Esophagus muscularis mucosa (tissue), 4 donors: ENCODE measurements around the gene CCDC187. TPM values are rescaled to one million over a fixed set of nuclear protein-coding genes. Genes with fewer than 3 reads are reported as not detected.

Experiments
- DNase-seq: peaks from one replicate; pipeline ENCODE4 v3.0.0-alpha.2; 2017; ENCODE audit errors: extremely low spot score
- H3K27ac ChIP-seq, 4 donors: fragments of 200-600 bp; sonication (generic); replicated peaks in 1 of 4; 1 replicate in 3 of 4; 2 replicates in 1 of 4; pipeline ENCODE4 v1.5.1; 2016 to 2019; ENCODE audit warnings: mild to moderate bottlenecking in 1 of 4
- H3K27me3 ChIP-seq, 4 donors: fragments of 200-600 bp; sonication (generic); one replicate each; pipeline versions ENCODE4 v1.5.1 to v1.6.0; 2016 to 2019
- H3K36me3 ChIP-seq, 4 donors: fragments of 200-600 bp; sonication (generic); one replicate each; pipeline ENCODE4 v1.5.1; 2016 to 2019
- H3K4me1 ChIP-seq, 4 donors: fragments of 200-600 bp; sonication (generic); one replicate each; pipeline ENCODE4 v1.5.1; 2016 to 2019
- H3K4me3 ChIP-seq, 4 donors: fragments of 200-600 bp; sonication (generic); 1 replicate in 2 of 4; 2 replicates in 2 of 4; pipeline ENCODE4 v1.5.1; 2016 to 2019; ENCODE audit warnings: mild to moderate bottlenecking in 4 of 4, moderate library complexity in 1 of 4
- H3K9me3 ChIP-seq, 4 donors: fragments of 200-600 bp; sonication (generic); 1 replicate in 3 of 4; 2 replicates in 1 of 4; pipeline ENCODE4 v1.5.1; 2016 to 2019
- EP300 ChIP-seq: sonication (generic); formaldehyde crosslinking; IDR thresholded peaks from one replicate; pipeline ENCODE4 v1.6.1; 2017; ENCODE audit warnings: antibody characterized with exemption
- POLR2A ChIP-seq: fragments of 450-650 bp; IDR thresholded peaks from one replicate; pipeline ENCODE4 v1.6.1; 2017; ENCODE audit warnings: antibody characterized with exemption, moderate library complexity, mild to moderate bottlenecking, low read depth
- POLR2AphosphoS5 ChIP-seq, 2 donors: sonication (generic); formaldehyde crosslinking; IDR thresholded peaks; one replicate each; pipeline ENCODE4 v1.6.1; 2017; ENCODE audit warnings: antibody characterized with exemption in 2 of 2
- WGBS: methylation state at CpG from one replicate; pipeline ENCODE4 v1.1.5; 2018; 5-methylcytosine and 5-hydroxymethylcytosine counted together
- intact Hi-C: fragments of 100-400 bp; cut with DNase I; formaldehyde crosslinking; loops from one replicate; pipeline ENCODE4 v1.15.1; 2023
- total RNA-seq, 4 donors: library from RNA; depleted of rRNA; stranded (reverse); fragments of >200 nt; gene quantifications; one replicate each; pipeline versions ENCODE4 v1.1.0 to v1.2.1, GENCODE V29; 2016
- TF ChIP-seq, protein P1 (sequence below), 3 experiments: fragments of 200-600 bp in 2 of 3; fragments of 450-650 bp in 1 of 3; sonication (generic) in 2 of 3; IDR thresholded peaks; one replicate each; pipeline ENCODE4 v1.5.1; 2017 to 2019; ENCODE audit warnings: antibody characterized with exemption in 3 of 3, mild to moderate bottlenecking in 2 of 3, moderate library complexity in 1 of 3

The CCDC187 gene
- total RNA-seq, 4 donors from 2014 or later: not detected

DNA sequence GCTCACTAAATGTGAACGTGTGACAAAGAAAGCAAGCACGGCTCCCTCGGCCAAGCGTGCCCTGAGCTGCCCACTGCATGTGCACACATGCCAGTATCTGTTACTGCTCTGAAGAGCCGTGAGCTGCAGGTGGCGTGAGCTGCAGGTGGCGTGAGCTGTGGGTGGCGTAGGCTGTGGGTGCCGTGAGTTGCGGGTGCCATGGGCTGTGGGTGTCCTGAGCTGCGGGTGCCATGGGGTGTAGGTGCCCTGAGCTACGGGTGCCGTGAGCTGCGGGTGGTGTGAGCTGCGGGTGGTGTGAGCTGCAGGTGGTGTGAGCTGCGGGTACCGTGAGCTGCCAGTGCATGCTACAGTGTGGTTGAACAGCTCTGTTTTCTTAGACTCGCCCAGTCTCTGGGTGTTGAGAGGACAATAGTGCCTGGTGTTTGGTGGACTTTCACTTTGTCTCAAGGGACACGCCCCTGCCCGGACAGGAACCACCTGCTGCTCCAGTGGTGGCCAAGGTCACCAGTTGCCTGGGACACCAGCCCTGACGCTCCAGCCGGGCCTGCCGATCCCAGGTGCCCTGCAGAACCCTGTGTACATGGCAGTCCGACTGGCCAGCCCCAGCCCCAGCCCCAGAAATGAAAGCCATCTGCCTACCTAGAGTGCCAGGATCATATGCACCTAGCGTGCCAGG lies 6.7 kb downstream of the CCDC187 start:
- 79% methylated on average over 12 of the region's 25 CpGs for WGBS
- Histone ChIP-seq H3K36me3 (no peaks in the 10 kb centered on the region), H3K9me3 (no peaks in the 10 kb centered on the region), H3K4me3 (no peak overlapping the region), H3K4me1 (no peaks in the 10 kb centered on the region), H3K27ac (no peak overlapping the region), H3K27me3 (peaks cover 0 to 57% (median 7%) of the 10 kb centered on the region in 4 donors)
- TF ChIP-seq EP300: no peak
- no peak for TF ChIP-seq POLR2A
- no peak for TF ChIP-seq POLR2AphosphoS5 (IDR thresholded peaks at IDR 0.05)
- TF ChIP-seq, protein P1, sequence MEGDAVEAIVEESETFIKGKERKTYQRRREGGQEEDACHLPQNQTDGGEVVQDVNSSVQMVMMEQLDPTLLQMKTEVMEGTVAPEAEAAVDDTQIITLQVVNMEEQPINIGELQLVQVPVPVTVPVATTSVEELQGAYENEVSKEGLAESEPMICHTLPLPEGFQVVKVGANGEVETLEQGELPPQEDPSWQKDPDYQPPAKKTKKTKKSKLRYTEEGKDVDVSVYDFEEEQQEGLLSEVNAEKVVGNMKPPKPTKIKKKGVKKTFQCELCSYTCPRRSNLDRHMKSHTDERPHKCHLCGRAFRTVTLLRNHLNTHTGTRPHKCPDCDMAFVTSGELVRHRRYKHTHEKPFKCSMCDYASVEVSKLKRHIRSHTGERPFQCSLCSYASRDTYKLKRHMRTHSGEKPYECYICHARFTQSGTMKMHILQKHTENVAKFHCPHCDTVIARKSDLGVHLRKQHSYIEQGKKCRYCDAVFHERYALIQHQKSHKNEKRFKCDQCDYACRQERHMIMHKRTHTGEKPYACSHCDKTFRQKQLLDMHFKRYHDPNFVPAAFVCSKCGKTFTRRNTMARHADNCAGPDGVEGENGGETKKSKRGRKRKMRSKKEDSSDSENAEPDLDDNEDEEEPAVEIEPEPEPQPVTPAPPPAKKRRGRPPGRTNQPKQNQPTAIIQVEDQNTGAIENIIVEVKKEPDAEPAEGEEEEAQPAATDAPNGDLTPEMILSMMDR (IDR thresholded peaks at IDR 0.05): no peak
- intact Hi-C loops: no loop called here
- DNase-seq: no peak

DNA sequence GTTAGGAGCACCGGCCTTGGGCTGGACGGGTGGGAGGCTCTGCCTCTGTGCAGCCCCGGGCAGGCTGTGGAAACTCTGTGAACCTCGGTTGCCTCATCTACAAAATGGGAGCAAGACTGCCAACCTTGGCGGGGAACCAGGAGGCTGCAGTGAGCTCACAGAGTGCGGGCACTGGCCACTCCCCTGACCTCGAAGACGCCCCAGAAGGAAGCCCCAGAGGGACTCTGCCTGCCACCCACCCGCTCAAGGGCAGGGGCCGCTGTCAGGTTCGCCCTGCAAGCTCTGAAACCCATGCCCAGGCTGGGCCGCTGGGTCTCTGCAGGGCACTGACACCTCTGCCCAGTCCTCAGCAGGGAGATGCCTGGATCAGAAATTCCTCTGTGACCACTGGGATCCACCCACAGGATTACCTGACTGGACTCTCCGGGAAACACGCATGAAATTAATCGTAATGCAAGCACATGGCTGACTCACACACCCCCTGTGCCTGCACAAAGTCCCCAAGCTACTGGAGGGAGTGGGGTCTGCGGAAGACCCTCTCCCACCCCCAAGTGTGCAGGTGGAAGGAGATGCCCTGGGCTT lies 7.4 kb downstream of the CCDC187 start:
- Histone ChIP-seq H3K4me1 (no peaks in the 10 kb centered on the region), H3K9me3 (no peaks in the 10 kb centered on the region), H3K27me3 (peaks cover 0 to 62% (median 7%) of the 10 kb centered on the region in 4 donors), H3K36me3 (no peaks in the 10 kb centered on the region), H3K4me3 (no peak overlapping the region), H3K27ac (no peak overlapping the region)
- TF ChIP-seq EP300 (no peak), POLR2AphosphoS5 (IDR thresholded peaks at IDR 0.05) (no peak), POLR2A (no peak)
- TF ChIP-seq, protein P1 (IDR thresholded peaks at IDR 0.05): no peak
- WGBS: 73% methylated on average over 12 of the region's 16 CpGs
- DNase-seq: no peak
- intact Hi-C loops: no loop called here

DNA sequence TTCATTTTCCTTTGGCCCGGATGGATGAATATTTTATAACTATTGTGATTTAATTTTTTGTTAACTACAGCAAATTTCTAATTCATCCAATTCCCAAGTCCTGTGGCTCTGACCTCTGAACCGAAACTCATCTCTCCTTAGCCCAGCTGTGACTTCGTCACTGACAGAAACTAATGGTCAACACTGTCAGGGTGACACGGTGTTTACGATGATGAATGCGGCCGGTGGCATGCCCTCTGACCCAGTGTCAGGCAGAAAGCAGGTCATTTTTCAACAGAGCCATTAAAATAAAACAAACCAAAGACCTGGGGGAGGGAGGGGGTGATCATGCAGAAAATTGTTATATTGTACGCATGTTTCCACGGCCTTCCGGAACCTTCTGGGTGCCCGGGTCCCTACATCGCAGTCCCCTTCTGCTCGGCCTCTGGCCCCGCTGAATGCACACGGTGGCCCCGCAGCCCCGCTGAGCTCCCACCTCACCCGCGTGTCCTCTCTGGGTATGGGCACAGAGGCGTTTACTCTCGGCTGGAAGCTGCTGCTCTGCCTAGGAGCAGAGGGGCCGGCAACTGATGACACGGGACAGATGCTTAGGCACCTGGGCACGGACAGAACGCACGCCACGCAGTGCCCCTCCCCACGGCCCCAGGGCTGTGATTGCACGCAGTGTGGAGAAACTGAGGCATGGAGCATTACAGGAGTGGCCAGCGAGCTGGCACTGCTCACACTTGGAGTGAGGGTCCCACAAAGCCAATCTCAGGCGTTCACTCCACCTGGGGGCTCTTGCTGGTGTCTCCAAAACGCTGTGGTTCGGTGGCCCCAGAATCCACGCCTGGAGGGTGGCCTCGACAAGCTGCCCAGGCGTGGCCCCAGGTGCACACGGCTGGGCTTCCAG lies 8.1 kb downstream of the CCDC187 start:
- no peak overlapping the region for H3K27ac ChIP-seq
- no peak for DNase-seq
- peaks cover 0 to 68% (median 7%) of the 10 kb centered on the region in 4 donors for H3K27me3 ChIP-seq
- no peaks in the 10 kb centered on the region for H3K4me1 ChIP-seq
- 40% methylated on average over 29 of the region's 37 CpGs for WGBS
- no peaks in the 10 kb centered on the region for H3K9me3 ChIP-seq
- intact Hi-C loops: no loop called here
- no peak for TF ChIP-seq EP300
- no peak for TF ChIP-seq POLR2A
- no peak overlapping the region for H3K4me3 ChIP-seq
- no peaks in the 10 kb centered on the region for H3K36me3 ChIP-seq

DNA sequence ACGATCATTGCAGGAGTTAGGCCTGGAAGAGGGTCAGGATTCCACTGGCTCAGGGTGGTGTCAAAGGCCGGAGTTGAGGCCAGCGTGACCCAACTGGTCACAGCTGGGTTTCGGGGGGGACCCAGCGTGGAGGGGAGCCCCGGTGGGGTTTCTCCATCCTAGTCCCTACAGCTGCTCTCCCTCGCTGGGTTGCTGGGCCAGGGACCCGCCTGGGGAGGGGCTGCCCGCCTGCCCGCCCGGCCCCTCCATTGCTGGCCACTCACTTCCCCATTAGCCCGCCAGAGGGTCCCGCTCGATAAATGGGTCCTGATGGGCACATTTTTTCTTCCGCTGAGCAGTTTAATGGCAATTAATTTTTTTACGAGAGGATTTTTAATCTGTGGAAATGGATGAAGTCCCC lies 8.8 kb downstream of the CCDC187 start:
- peaks cover 0 to 74% (median 7%) of the 10 kb centered on the region in 4 donors for H3K27me3 ChIP-seq
- no peak for DNase-seq
- intact Hi-C loops: no loop called here
- no peaks in the 10 kb centered on the region for H3K9me3 ChIP-seq
- H3K27ac ChIP-seq: no peak overlapping the region
- H3K4me3 ChIP-seq: no peak overlapping the region
- H3K4me1 ChIP-seq: no peaks in the 10 kb centered on the region
- no peaks in the 10 kb centered on the region for H3K36me3 ChIP-seq
- no peak for TF ChIP-seq POLR2A
- no peak for TF ChIP-seq POLR2AphosphoS5 (IDR thresholded peaks at IDR 0.05)
- TF ChIP-seq, protein P1 (IDR thresholded peaks at IDR 0.05): no peak
- no peak for TF ChIP-seq EP300
- 89% methylated on average over 8 of the region's 16 CpGs for WGBS

DNA sequence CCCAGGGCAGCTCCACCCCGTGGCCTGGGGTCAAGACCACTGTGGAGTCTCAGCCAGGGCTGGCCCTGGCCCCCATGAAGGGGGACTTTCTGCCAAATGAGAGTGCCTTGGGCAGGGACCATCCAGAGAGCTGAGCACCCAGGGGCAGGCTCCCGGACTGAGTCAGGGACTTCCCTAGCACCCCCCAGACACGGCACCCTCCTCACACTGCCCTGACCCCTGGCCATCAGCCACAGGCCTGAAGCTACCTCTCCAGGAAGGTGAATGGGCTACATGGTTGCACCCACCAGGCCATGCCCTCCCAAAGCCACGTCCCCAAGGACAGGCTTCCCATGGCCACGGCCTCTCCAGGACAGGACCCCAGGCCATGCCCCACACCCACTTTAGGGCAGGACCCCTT lies 9.5 kb downstream of the CCDC187 start:
- Histone ChIP-seq H3K27ac (no peak overlapping the region), H3K4me3 (no peak overlapping the region), H3K9me3 (no peaks in the 10 kb centered on the region), H3K36me3 (no peaks in the 10 kb centered on the region), H3K27me3 (peaks cover 0 to 74% (median 7%) of the 10 kb centered on the region in 4 donors), H3K4me1 (no peaks in the 10 kb centered on the region)
- TF ChIP-seq, protein P1 (IDR thresholded peaks at IDR 0.05): no peak
- TF ChIP-seq POLR2AphosphoS5 (IDR thresholded peaks at IDR 0.05): no peak
- no peak for TF ChIP-seq EP300
- DNase-seq: no peak
- WGBS: no CpG with 5 or more reads among the region's 5 CpGs
- intact Hi-C loops: no loop called here
